Right renal pelvis (tissue), 4 donors: ENCODE data around the gene EPC1. TPM values are rescaled to one million over a fixed set of nuclear protein-coding genes. Genes with fewer than 3 reads are reported as not detected.
"Not testable (repeated sequence)": the region's sequence is repeated elsewhere in the genome, so short reads cannot be mapped to it uniquely, and the experiment has no call there.

Experiments
- DNase-seq, 4 donors: peaks; one replicate each; pipeline ENCODE4 v3.0.0-alpha.2; 2013; ENCODE audit warnings: low read depth in 4 of 4, low spot score in 3 of 4, missing footprints in 1 of 4
- polyA plus RNA-seq, 4 donors: library from polyadenylated mRNA; unstranded; fragments of 120-200 nt; gene quantifications; one replicate each; pipeline ENCODE4 v1.2.1, GENCODE V29; 2013; ENCODE audit not compliant: insufficient read length in 4 of 4

The EPC1 gene
- polyA plus RNA-seq, 4 donors: 55.9 to 75.3 (median 66.4) TPM

- DNase-seq: no peak
Observed at GRCh38 chr10:32372000-32372875, 25.3 kb upstream of the EPC1 start.

GRCh38 chr10:32371101-32371500 lies 24.1 kb upstream of the EPC1 start:
- DNase-seq: no peak

DNA sequence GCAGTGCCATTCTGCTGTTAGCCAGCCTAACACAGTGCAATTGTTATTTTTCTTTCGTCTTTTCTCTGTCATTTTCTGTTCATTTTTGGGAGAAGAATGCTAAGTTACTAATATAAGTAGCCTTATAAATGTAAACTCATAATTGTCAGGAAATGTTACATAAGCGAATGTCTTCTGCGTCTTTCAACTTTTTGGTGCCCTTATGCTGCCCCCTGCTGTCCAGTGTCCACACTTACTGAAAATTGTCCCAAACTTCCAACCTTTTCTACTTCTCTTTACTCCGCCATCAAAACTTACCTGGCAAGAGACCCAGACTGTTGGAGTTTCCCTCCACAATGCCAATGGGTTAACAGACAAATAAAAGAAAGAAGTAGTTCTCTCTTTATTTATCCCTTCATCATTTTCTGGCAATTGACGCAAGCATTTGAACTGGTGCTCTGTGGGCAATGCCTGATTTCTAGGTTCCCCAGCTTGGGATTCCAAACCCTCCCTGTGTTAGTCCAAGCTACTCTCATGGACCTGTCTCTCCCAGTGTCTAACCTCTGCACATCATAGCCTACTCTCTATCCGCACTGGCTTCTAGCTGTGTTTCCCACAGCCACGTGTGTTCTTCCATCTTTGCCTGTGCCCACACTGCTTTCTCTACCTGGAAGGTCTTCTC lies 21.0 kb upstream of the EPC1 start:
- DNase-seq: peak in 1 of 4 donors; percentile 53

DNA sequence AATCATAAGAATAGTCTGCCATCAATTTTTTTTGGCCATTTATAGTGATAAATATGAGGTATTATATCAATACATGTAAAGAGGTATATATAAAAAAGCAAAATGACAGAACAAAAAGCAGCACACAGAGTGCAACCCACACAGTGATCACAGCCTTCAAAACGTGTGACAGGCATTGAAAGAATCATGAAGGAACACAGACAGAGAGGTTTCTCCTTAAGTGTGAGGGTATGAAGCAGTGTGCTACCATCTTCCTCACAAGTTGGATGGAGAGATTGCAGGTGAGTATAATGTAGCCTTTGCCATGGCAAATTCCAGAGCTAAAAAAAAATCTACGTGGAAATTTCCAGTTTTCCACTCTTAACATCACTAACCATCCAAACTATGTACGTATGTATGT lies 19.6 kb upstream of the EPC1 start:
- no peak for DNase-seq

DNA sequence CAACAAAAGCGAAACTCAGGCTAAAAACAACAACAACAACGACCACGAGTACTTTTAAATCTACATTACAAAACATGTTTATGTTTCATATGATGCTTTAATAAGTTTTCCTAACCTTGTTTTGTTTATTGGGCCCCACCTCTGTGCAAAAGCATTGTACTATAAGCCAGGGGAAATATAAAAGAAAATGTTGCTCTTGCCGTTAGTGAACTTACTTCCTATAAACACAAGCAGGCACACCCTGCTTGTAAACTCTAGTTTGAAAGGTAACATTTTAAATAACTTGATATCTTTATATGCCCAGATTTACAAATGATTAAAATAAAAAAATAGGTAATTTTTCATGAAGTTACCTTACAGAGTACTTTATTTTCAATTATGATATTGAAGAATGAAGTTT lies 19.2 kb upstream of the EPC1 start:
- DNase-seq: no peak

DNA sequence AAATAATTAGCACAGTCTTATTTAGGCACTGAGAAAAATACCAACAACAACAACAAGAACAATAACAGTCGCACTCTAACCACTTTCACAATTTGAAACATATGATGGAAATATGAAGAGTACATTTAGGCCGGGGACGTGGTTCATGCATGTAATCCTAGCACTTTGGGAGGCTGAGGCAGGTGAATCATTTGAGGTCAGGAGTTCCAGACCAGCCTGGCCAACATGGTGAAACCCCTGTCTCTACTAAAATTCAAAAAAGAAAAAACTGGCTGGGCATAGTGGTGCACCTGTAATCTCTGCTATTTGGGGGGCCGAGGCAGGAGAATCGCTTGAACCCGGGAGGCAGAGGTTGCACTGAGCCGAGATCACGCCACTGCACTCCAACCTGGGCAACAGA lies 18.4 kb upstream of the EPC1 start:
- DNase-seq: not testable (repeated sequence)

- no peak for DNase-seq
Observed at GRCh38 chr10:32362571-32362970, 15.6 kb upstream of the EPC1 start.

GRCh38 chr10:32360884-32361283 lies 13.9 kb upstream of the EPC1 start:
- DNase-seq: no peak

DNA sequence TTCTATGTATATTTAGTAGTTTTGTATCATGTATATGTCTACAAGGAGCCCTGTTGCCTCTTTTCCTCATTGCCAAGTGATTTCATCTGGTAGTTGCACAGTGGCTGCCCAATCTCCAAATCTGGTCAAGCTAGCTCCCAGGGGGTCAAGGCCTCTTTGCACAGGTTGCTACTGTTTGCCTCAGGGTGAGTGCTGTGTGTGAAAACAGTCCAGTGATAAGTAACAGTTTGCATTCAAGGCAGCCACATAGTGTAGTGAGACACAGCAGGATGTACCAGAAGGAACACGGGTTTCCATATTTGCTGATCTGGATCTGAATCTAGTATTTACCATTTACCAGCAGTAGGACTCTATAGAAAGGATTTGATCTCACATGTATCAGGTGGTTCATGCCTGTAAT lies 13.3 kb upstream of the EPC1 start:
- no peak for DNase-seq

- DNase-seq: no peak
Observed at GRCh38 chr10:32357056-32357735, 10.2 kb upstream of the EPC1 start.

DNA sequence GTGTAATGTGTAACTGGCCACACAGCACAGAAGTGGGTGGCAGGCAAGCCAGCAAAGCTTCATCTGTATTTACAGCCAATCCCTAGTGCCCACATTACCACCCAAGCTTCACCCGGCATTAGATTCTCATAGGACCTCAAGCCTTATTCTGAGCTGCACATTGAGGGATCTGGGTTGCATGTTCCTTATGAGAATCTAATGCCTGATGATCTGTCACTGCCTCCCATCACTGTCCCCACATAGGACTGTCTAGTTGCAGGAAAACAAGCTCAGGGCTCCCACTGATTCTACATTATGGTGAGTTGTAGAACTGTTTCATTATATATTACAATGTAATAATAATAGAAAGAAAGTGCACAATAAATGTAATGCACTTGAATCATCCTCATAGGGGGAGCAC lies 7.7 kb upstream of the EPC1 start:
- not testable (repeated sequence) for DNase-seq

DNA sequence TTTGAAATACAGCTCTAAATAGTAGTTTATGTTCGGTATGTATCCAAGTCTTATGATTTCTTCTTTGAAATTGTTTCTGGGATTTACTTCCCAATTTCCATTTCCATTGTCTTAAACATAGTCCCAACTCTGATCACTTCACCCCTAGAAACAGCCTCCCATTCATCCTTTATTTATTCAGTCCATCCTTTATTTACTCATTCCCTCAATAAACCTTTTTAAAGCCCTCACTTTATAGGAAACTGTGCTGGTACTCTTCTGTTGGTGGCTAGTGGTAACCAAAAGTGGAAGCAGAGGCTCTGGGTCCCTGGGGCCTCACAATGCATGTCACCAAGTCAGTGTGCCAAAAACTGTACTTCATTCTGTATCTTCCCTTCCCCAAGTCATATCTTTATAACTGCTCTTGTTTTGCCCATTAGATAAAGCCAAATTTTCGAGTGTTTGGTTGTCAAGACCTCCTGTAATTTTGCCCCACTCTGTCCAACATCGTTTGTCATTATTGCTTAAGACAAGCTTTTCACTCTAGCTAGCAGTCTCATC lies 3.9 kb upstream of the EPC1 start:
- DNase-seq: no peak

- DNase-seq: no peak
Observed at GRCh38 chr10:32349968-32350738, 3.2 kb upstream of the EPC1 start.

- no peak for DNase-seq
Observed at GRCh38 chr10:32349199-32349585, 2.2 kb upstream of the EPC1 start.

DNA sequence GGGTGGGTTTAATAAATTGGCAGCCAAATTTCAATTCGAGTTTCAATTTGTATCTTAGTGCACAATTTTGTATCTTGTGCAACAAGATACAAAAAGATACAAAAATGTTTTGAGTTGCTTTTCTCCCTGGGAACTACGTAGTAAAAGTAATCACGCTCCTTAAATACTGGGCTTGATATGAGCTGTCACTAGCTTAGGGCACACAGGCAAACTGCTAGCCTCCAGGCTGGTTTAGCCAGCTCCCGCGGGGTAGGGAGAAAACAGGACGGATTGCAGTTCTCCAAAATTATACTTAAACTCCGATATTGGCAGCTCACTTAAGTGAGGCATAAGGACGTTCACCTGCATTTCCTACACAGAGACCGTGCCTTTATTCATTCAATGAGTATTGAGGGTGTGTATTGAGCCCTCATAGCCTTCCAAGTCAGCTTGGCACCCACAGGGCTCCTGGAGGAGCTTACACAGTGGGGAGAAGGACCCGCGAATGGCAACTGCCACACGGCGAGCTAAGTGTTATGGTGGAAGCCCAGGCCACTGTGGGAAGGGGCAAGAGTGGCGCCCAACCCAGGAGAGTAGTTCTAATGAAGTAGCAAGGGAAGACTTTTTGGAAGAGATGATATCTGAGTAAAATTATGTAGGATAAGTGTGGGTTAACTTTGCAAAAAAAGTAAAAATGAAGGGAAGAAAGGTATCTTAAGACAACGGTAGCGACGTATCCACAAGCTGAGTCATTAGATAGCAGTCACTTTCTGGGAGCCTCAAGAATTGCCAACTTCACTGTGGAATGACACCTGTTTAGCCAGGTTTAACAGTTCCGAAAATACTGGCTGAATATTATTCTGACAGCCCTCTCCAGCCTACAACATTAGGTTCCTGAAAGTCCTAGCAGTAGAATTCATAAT lies 1.6 kb upstream of the EPC1 start:
- DNase-seq: no peak

GRCh38 chr10:32347363-32348022 lies 535 bp upstream of the EPC1 start:
- no peak for DNase-seq

GRCh38 chr10:32346134-32346550 lies 816 bp downstream of the EPC1 start:
- DNase-seq: peak; percentile 87 to 91 (median 90)

DNA sequence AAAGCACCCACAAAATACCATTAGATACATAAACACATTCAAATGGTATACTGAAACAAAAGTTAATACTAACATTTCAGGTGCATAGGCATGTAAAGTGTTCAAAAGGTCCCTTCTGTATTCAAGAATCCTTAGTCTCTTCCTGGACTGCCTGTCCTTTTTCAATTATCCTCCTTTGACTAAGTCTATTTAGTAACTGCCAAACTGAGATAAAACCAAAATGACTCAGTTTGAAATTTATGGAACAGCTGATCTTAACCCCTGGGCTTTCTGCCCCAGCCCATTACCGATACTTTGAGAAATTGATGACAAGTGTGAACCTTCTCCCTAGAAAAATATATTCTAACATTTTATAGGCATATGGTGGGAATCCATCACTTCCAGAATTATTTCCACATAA lies 5.4 kb downstream of the EPC1 start:
- DNase-seq: no peak

DNA sequence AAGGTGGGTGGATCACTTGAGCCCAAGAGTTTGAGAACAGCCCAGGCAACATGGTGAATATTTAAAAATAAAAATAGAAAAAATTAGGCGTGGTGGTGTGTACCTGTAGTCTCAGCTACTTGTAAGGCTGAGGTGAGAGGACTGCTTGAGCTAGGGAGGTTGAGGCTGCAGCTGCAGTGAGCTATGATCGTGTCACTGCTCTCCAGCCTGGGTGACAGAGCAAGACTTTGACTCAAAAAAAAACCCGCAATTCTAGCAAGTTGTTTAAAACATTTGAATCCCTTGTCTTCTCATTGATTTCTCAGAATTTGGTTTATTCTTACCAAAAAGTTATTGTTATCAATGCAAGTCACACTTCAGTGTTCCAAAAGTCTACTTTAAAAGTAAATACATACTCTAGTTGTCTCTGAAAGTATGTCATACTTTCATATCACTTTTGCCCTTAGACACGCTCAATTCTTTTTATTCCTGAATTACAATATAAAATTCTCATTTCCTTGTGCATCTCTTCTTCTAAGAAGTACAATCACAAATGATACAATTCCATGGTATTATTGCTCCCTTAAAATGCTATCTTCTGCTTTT lies 6.3 kb downstream of the EPC1 start:
- no peak for DNase-seq
